Glomerular endothelial cell (primary cell): ENCODE measurements around the gene SLX4IP. TPM values are rescaled to one million over a fixed set of nuclear protein-coding genes. Genes with fewer than 3 reads are reported as not detected.
A peak's percentile ranks its signal among the peaks of the same experiment; 100 is the strongest.

Experiments used
- DNase-seq: peaks from one replicate; pipeline ENCODE4 v3.0.0-alpha.2; 2011; ENCODE audit warnings: low read depth, low spot score; ENCODE audit errors: extremely low read depth
- total RNA-seq: library from RNA; depleted of rRNA; stranded (reverse); fragments of >200 nt; gene quantifications from 2 replicates; pipeline ENCODE4 v1.2.3, GENCODE V29; 2015

SLX4IP gene
- total RNA-seq, 1 donor from 2014 or later = 3.4 TPM

- DNase-seq = no peak
These were observed 7.1 kb upstream of the SLX4IP start for GRCh38 chr20:10428008-10428407.

GRCh38 chr20:10429443-10429981 is 5.6 kb upstream of the SLX4IP start:
- no peak for DNase-seq

GRCh38 chr20:10430000-10430466 is 5.1 kb upstream of the SLX4IP start:
- DNase-seq = no peak

DNA sequence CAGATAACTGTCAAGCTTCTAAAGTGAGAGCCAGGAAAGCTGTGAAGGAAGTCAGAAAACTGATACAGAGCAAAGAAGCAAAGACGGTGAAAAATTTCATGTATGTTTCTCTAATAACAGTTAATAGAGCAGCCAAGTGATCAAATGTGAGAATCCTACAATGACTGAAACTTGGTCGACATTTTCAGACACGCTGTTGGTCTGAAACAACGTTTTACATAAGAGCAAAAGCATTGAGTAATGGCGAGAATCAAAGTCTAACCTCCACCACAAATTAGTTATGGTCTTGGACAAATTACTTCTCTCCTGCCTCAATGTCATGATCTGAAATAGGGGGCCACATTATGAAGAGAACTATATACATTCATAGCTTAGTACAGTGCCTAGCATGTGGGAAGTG is 4.4 kb upstream of the SLX4IP start:
- DNase-seq = no peak

DNA sequence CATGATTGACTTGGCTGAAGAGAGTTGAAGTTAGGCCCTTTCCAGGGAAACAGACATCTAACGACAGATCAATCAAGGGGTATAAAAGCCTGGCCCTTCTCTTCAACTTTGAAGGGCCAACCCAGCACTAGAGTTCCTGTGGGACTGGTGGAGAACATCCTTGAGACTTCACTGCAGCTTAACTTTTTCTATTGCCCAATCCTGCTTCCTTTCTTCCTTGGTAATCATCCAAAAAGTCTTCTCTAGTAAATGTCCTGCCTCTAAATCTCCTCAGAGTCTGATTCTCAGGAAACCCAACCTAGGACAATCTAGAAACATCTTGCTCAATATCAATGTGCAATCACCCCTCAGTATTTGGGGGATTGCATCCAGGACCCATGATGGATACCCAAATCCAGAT is 3.0 kb upstream of the SLX4IP start:
- DNase-seq = no peak

GRCh38 chr20:10433014-10433622 is 2.0 kb upstream of the SLX4IP start:
- no peak for DNase-seq

DNA sequence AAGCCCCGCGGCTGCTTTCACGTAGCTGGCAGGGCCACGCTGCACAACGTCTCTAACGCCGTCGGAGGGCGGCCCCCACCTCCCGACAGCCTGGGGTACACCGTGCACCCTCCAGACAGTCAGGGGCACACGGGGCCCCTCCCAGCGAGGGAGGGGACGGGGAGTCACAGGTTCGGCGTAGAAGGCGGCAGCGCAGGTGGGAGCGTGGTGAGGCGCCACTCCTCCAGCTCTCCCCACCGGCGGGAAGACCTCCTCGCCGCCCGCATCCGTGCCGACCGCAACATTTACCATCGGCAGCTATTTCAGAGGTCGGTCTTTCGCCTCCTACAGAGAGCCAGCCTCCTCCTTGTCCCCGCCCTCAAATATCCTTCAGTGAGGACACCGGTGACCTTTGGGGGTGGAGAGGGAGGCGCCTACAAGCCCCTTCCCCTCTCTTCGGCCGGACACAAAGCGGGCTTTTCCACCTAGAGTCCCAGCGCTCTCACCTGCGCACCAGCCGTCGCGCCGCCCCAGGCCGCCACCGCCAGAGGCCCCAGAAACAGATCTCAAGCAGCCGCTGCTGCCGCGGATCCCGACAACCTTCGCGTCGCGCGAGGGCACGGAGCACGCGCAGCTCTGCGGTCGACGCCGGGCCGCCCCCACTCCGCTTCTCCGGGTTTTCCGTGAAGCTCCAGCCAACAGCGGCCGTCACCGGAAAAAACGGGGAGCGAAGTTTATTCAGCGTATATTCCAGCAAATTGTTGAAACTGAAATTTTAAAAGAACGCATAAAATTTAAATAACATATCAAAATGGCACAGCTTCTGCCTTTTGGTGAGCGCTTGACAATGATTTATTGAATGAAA is 1.3 kb upstream of the SLX4IP start, which contains the start of gene MKKS:
TSS of gene MKKS (minus strand) at position 600 of the 844 bp plus-strand sequence. CDS start 20,708 bp downstream, outside the sequence.
- no peak for DNase-seq

DNA sequence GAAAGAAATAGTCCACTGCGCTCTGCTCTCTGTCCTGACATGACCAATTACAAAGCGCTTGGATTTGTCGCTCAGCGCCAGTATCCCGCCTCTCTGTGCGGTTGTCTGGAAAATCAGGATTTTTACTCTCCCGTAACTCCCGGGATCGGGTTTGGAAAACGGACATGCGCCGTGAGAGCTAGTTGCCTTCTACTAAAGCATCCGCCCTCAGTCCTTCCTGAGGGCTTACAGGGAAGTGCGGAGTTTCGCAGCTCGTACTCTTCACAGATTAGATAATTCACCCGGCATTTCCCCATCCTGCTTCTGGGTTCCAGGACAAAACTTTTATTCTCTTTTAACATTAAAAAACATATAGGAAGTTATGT is 656 bp upstream of the SLX4IP start:
- DNase-seq = peak; percentile 99

DNA sequence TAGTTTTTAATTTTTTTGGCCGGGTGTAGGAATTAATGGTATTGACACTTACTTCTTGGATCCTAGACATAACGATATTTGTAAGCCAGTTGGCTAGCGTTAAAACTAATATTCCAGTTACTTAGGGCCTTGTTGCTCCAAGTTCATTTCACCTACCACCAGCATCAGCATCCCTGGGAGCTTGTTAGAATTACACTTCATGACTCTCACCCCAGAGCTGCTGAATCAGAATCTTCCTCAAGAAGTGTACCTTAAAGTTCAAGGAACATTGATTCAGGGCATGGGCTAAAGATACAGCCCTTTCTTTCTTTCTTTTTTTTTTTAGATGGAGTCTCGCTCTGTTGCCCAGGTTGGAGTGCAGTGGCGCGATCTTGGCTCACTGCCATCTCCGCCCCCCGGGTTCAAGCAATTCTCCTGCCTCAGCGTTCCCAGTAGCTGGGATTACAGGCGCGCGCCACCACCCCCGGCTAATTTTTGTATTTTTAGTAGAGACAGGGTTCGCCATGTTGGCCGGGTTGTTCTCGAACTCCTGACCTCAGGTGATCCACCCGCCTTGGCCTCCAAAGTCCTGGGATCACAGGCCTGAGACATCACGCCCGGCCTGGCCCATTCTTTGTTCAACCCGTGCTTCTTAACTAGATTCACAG is 1.1 kb downstream of the SLX4IP start:
- no peak for DNase-seq

- no peak for DNase-seq
These were observed 3.1 kb downstream of the SLX4IP start for GRCh38 chr20:10438217-10438616.

- DNase-seq = no peak
These were observed 8.8 kb downstream of the SLX4IP start for GRCh38 chr20:10443936-10444335.

- no peak for DNase-seq
These were observed 10.7 kb downstream of the SLX4IP start for GRCh38 chr20:10445758-10446157.

- DNase-seq = no peak
These were observed 11.9 kb downstream of the SLX4IP start for GRCh38 chr20:10447028-10447427.

DNA sequence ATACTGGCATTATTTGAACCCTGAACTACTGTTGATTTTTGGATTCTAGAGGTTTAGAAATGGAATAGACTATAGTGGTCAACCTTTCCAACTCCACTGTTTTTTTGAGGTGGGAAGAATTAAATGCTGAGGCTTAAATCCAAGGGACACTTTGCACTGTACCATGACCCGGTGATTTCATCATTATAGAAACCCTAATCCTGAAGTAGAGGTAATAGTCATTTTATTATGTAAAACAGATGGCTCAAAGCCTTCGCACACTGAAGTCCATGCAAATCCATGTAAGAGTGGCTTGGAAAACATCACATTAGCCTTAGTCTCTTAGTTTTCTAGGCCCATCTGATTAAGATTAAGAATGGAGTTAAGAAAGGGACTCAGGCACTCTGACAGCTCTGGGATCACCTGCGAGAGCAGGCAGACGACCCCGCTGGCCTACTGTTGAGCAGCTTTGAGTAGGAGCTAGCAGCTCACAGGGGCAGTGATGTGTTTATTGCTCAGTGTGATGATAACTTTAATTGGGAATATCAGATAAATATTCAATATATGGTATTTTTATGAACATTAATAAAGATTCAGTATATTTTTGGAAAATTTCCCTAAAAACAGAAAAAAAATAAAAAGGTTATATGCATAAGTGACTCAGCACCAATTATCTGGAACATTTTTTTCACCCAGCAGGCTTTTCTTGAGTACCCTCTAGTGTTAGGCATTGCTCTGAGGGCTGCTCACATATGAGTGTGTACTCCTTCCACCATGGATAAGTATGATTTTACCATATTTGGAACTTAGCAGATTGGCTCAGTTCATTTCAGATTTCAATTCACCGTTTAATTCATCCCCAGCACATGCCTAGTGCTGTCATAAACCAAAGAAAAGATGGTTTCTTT is 13.4 kb downstream of the SLX4IP start:
- no peak for DNase-seq

GRCh38 chr20:10449270-10449669 is 14.2 kb downstream of the SLX4IP start:
- no peak for DNase-seq

GRCh38 chr20:10453241-10453640 is 18.1 kb downstream of the SLX4IP start:
- no peak for DNase-seq

DNA sequence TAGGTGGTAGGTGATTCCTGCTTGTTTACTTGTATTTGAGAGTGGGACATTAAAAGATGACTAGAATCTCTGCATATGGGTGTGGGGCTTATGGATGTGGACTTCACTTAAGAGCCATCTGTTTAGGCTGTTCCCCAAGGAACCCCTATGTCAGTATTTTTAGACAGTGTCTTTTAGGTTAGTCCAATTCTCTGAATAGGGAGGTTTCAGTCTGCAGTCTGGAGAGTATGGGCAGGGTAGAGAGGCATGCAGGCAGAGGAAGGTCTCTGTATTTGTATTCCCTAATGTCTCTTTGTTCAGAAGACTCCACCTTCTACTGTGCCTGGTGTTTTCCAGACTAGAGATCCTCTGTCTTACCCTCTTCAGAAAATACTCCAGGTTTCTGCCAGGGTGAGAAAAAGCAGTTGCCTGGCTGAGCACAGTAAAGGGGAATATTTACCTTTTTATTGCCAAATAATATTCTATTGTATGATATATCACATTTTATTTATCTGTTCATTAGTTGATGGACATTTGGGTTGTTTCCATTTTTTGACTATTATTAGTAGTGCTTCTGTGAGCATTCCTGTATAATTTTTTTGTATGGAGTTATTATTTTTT is 19.1 kb downstream of the SLX4IP start:
- no peak for DNase-seq

GRCh38 chr20:10461495-10461894 is 26.4 kb downstream of the SLX4IP start:
- no peak for DNase-seq

GRCh38 chr20:10462516-10462915 is 27.4 kb downstream of the SLX4IP start:
- DNase-seq = no peak

- no peak for DNase-seq
These were observed 28.5 kb downstream of the SLX4IP start for GRCh38 chr20:10463622-10464021.
